Stimulated activated naive CD8-positive, alpha-beta T cell treated with anti-CD3 and anti-CD28 coated beads, Interleukin-15, Interleukin-2, amounts not matched to agents 100 ng/mL and 50 ng/mL, for 24 hours (primary cell): ENCODE data around the gene CDH13.

Experiments
- H3K27ac Mint-ChIP-seq: one replicate; pipeline ENCODE4 v1.8.0; 2021; ENCODE audit warnings: mild to moderate bottlenecking, mixed read lengths
- H3K27me3 Mint-ChIP-seq: one replicate; pipeline ENCODE4 v1.8.0; 2021; ENCODE audit warnings: mixed read lengths
- H3K36me3 Mint-ChIP-seq: one replicate; pipeline ENCODE4 v1.8.0; 2021; ENCODE audit warnings: low read depth, mixed read lengths
- H3K4me1 Mint-ChIP-seq: one replicate; pipeline ENCODE4 v1.8.0; 2021; ENCODE audit warnings: low read depth, mixed read lengths
- H3K4me3 Mint-ChIP-seq: one replicate; pipeline ENCODE4 v1.8.0; 2021; ENCODE audit warnings: mild to moderate bottlenecking, mixed read lengths
- H3K9me3 Mint-ChIP-seq: one replicate; pipeline ENCODE4 v1.8.0; 2021; ENCODE audit warnings: mixed read lengths

The CDH13 gene

GRCh38 chr16:83722456-83723183 lies 1095.9 kb downstream of the CDH13 start:
- Mint-ChIP-seq H3K27me3 (no peaks in the 10 kb centered on the region), H3K27ac (no peak overlapping the region), H3K9me3 (no peaks in the 10 kb centered on the region), H3K36me3 (no peaks in the 10 kb centered on the region), H3K4me1 (no peaks in the 10 kb centered on the region), H3K4me3 (no peak overlapping the region)

DNA sequence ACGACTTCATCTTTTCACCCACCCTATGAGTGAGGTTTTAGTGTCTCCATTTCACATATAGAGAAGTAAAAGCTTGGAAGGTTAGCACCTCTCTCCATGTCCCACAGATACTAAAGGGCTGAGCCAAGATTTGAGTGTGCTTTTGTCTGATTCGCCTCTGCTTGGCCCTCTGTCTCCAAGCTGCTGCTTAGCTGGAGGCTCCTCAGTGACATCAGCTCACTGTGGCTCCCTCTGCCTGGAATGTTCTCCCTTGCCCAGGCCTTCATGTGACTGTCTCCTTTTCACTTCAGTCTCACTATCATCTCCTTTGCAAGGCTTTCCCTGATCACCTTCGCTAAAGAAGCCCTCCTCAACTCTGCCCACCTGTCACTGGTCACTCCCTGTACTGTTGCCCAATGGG lies 1096.5 kb downstream of the CDH13 start:
- Mint-ChIP-seq H3K9me3 (no peaks in the 10 kb centered on the region), H3K4me1 (no peaks in the 10 kb centered on the region), H3K4me3 (no peak overlapping the region), H3K36me3 (no peaks in the 10 kb centered on the region), H3K27me3 (no peaks in the 10 kb centered on the region), H3K27ac (no peak overlapping the region)

DNA sequence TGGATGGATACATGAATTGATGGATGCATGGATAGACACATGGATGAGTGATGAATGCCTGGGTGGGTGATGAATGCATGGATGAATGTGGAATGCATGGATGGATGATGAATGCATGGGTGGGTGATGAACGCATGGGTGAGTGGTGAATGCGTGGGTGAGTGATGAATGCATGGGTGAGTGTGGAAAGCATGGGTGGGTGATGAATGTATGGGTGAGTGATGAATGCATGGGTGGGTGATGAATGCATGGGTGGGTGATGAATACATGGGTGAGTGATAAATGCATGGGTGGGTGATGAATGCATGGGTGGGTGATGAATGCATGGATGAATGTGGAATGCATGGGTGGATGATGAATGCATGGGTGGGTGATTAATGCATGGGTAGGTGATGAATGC lies 1097.1 kb downstream of the CDH13 start:
- Mint-ChIP-seq H3K27me3 (no peaks in the 10 kb centered on the region), H3K4me3 (no peak overlapping the region), H3K27ac (no peak overlapping the region), H3K36me3 (no peaks in the 10 kb centered on the region), H3K9me3 (no peaks in the 10 kb centered on the region), H3K4me1 (no peaks in the 10 kb centered on the region)

DNA sequence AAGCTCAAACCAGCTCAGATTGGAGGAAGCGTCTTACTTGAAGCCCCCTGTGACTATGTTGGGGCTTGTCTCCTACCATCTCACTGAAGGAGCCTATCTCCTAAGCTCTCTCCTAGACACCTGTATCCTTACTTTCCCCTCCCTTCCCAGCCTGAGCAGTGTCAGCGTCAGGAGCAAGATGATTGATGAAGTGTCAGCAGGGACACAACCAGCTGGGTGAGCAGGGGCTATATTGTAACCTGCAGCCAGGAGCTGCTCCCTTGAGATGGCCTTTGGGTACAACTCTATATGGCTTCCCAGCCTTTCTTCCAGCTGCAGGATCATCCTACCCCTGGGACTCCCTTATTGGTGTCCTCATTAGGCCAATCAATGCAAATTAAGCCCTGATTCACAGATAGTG lies 1097.8 kb downstream of the CDH13 start:
- Mint-ChIP-seq H3K4me1 (no peaks in the 10 kb centered on the region), H3K27ac (no peak overlapping the region), H3K4me3 (no peak overlapping the region), H3K27me3 (no peaks in the 10 kb centered on the region), H3K36me3 (no peaks in the 10 kb centered on the region), H3K9me3 (no peaks in the 10 kb centered on the region)

DNA sequence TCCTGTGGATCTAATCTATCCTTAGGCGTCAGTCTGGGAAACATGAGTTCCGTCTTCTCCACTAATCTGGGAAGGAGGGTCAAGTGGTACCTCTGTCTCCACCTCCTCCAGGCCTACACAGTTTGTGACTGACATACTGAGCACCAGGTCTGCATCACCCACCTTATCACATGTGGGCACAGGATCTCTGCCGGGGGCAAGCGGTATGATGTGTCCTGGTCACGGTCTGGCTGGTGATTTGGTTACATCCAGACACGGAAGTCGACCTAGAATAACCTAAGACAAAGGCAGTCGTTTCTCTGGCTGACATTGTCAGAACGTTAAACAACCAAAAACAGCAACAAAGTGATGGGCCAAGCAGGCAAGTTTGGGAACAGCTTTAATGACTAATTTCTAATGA lies 1098.5 kb downstream of the CDH13 start:
- Mint-ChIP-seq H3K36me3 (no peaks in the 10 kb centered on the region), H3K27me3 (no peaks in the 10 kb centered on the region), H3K9me3 (no peaks in the 10 kb centered on the region), H3K4me3 (no peak overlapping the region), H3K4me1 (no peaks in the 10 kb centered on the region), H3K27ac (no peak overlapping the region)

- H3K27ac Mint-ChIP-seq: no peak overlapping the region
- no peak overlapping the region for H3K4me3 Mint-ChIP-seq
- H3K27me3 Mint-ChIP-seq: no peaks in the 10 kb centered on the region
These were observed 1100.2 kb downstream of the CDH13 start for GRCh38 chr16:83727018-83727417.

GRCh38 chr16:83727751-83728352 lies 1101.1 kb downstream of the CDH13 start:
- no peak overlapping the region for H3K4me3 Mint-ChIP-seq
- H3K36me3 Mint-ChIP-seq: no peaks in the 10 kb centered on the region
- no peaks in the 10 kb centered on the region for H3K4me1 Mint-ChIP-seq
- no peaks in the 10 kb centered on the region for H3K27me3 Mint-ChIP-seq
- no peak overlapping the region for H3K27ac Mint-ChIP-seq
- H3K9me3 Mint-ChIP-seq: no peaks in the 10 kb centered on the region

More at GRCh38 chr16:83727018-83727417, 1100.2 kb downstream of the CDH13 start:
- H3K36me3 Mint-ChIP-seq: no peaks in the 10 kb centered on the region
- no peaks in the 10 kb centered on the region for H3K9me3 Mint-ChIP-seq
- H3K4me1 Mint-ChIP-seq: no peaks in the 10 kb centered on the region

GRCh38 chr16:83728492-83728891 lies 1101.7 kb downstream of the CDH13 start:
- Mint-ChIP-seq H3K27me3 (no peaks in the 10 kb centered on the region), H3K9me3 (no peaks in the 10 kb centered on the region), H3K27ac (no peak overlapping the region), H3K4me3 (no peak overlapping the region), H3K4me1 (no peaks in the 10 kb centered on the region), H3K36me3 (no peaks in the 10 kb centered on the region)

GRCh38 chr16:83730812-83731211 lies 1104.0 kb downstream of the CDH13 start:
- Mint-ChIP-seq H3K36me3 (no peaks in the 10 kb centered on the region), H3K9me3 (peaks cover 11% of the 10 kb centered on the region), H3K4me3 (no peak overlapping the region), H3K27ac (no peak overlapping the region), H3K4me1 (no peaks in the 10 kb centered on the region), H3K27me3 (no peaks in the 10 kb centered on the region)

- H3K4me1 Mint-ChIP-seq: no peaks in the 10 kb centered on the region
- no peak overlapping the region for H3K27ac Mint-ChIP-seq
- no peaks in the 10 kb centered on the region for H3K36me3 Mint-ChIP-seq
- H3K9me3 Mint-ChIP-seq: peaks cover 15% of the 10 kb centered on the region
- no peak overlapping the region for H3K4me3 Mint-ChIP-seq
- no peaks in the 10 kb centered on the region for H3K27me3 Mint-ChIP-seq
These were observed 1105.8 kb downstream of the CDH13 start for GRCh38 chr16:83732536-83732935.

DNA sequence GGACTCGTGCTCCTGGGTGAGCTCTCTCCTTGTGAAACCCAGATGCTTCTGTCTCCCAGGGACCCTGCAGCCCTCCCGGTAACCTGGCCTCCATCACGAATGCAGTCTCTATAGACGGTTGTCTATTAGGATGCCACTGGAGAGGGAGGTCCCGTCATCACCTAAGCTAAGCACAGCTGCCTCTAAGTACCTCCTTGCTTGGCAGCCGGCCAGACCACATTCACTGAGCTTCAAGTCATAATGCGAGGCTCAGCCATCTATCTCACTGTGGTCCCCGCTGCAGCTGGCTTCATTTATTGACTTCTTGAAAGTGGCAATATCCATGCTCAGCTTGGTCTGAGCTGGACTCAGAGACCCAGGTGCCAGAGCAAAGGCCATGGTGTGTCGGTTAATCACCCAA lies 1106.5 kb downstream of the CDH13 start:
- Mint-ChIP-seq H3K4me1 (no peaks in the 10 kb centered on the region), H3K27ac (no peak overlapping the region), H3K27me3 (no peaks in the 10 kb centered on the region), H3K36me3 (no peaks in the 10 kb centered on the region), H3K9me3 (peaks cover 15% of the 10 kb centered on the region), H3K4me3 (no peak overlapping the region)

DNA sequence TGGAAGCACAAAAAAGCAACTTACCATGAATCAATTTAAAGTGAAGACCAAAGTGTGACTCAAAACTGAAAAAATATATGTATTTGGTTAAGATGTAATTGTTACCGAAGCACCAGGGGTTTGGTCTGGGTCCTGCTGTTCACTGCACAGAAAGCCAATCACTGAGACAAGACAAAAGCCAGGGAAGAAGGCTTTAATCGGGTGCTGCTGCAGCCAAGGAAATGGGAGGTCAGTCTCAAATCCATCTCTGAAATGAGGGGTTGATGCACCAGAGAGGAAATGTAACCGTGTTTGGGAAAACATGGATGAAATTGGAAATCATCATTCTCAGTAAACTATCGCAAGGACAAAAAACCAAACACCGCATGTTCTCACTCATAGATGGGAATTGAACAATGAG lies 1107.4 kb downstream of the CDH13 start:
- Mint-ChIP-seq H3K27ac (no peak overlapping the region), H3K9me3 (peaks cover 15% of the 10 kb centered on the region), H3K36me3 (no peaks in the 10 kb centered on the region), H3K4me3 (no peak overlapping the region), H3K4me1 (no peaks in the 10 kb centered on the region), H3K27me3 (no peaks in the 10 kb centered on the region)

GRCh38 chr16:83737729-83738354 lies 1111.1 kb downstream of the CDH13 start:
- no peak overlapping the region for H3K27ac Mint-ChIP-seq
- H3K4me1 Mint-ChIP-seq: no peaks in the 10 kb centered on the region
- H3K27me3 Mint-ChIP-seq: no peaks in the 10 kb centered on the region
- H3K4me3 Mint-ChIP-seq: no peak overlapping the region
- no peaks in the 10 kb centered on the region for H3K36me3 Mint-ChIP-seq
- H3K9me3 Mint-ChIP-seq: peaks cover 15% of the 10 kb centered on the region

DNA sequence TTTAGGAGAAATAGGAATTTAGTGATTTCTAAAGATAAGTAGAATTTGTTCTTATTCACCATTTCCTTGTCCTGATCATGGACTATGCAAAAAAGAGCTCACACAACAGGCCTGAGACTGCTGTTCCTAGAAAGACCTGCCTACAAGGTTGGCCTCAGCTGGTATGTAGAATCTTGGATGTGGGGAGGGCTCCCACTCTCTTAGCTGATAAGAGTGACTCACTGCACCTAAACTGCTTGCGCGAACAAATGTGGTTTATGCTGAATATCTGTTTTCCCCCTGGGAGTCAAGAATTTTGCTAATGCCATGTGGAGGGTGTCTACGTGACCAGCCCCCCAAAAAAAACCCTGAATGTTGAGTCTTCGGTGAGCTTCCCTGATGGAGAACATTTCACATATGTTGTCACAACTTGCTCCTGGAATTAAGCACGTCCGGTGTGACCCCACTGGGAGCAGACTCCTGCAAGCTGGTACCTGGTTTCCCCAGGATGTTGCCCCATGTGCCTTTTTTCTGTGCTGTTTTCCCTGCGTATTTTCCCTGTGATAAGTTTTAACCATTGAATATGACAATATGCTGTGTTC lies 1112.2 kb downstream of the CDH13 start:
- no peaks in the 10 kb centered on the region for H3K27me3 Mint-ChIP-seq
- peaks cover 11% of the 10 kb centered on the region for H3K9me3 Mint-ChIP-seq
- H3K36me3 Mint-ChIP-seq: no peaks in the 10 kb centered on the region
- no peak overlapping the region for H3K4me3 Mint-ChIP-seq
- H3K27ac Mint-ChIP-seq: no peak overlapping the region
- H3K4me1 Mint-ChIP-seq: no peaks in the 10 kb centered on the region

GRCh38 chr16:83742124-83742899 lies 1115.5 kb downstream of the CDH13 start:
- no peaks in the 10 kb centered on the region for H3K27me3 Mint-ChIP-seq
- H3K4me3 Mint-ChIP-seq: no peak overlapping the region
- H3K4me1 Mint-ChIP-seq: no peaks in the 10 kb centered on the region
- H3K27ac Mint-ChIP-seq: no peak overlapping the region
- no peaks in the 10 kb centered on the region for H3K9me3 Mint-ChIP-seq
- no peaks in the 10 kb centered on the region for H3K36me3 Mint-ChIP-seq
